Measurements from ENCODE around the gene GJD2. TPM values are rescaled to one million over a fixed set of nuclear protein-coding genes. Genes with fewer than 3 reads are reported as not detected.

The GJD2 gene
- total RNA-seq, 1 donor = not detected

GRCh38 chr15:34716111-34716510, 38.7 kb downstream of the GJD2 start:
- DNase-seq (ENCODE audit: low read depth) = no peak
- no peak for TF ChIP-seq CTCF (IDR thresholded peaks at IDR 0.05; ENCODE audit: insufficient read depth, low read depth, low read length)
- no peak overlapping the region for H3K4me3 ChIP-seq (ENCODE audit: low read depth, low read length)

DNA sequence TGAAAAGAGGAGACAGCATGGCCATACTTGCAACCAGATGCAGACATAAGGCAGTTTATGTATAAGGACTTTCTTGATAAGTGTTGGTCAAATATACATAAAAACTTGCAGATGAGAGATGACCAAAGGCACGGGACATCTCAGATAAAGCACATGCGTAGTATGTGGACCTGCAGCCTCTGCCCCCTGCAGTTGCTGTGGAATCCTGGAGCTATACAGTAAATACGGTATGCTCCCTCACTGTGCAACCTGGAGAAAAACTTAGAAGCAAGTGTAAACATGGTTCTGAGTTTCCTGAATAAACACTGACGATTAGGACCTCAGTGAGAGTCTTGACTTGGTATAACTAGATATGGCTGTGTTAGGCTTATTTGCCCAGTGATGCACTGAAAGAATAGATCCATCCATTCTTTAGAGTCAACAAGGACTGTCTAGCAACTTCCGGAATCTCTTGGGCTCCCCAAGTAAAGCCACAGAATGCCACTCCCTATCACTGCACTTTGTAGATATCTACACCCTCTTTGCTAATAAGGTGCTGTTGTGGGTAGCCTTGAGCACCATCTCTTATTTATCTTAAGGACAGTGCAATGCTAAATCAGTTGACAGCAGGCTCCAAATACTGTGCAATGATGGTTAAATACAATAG, 40.2 kb downstream of the GJD2 start:
- DNase-seq (ENCODE audit: low read depth) = no peak
- TF ChIP-seq CTCF (IDR thresholded peaks at IDR 0.05; ENCODE audit: insufficient read depth, low read depth, low read length) = no peak
- H3K4me3 ChIP-seq (ENCODE audit: low read depth, low read length) = no peak overlapping the region

- H3K4me3 ChIP-seq (ENCODE audit: low read depth, low read length) = no peak overlapping the region
- TF ChIP-seq CTCF (IDR thresholded peaks at IDR 0.05; ENCODE audit: insufficient read depth, low read depth, low read length) = no peak
- DNase-seq (ENCODE audit: low read depth) = no peak
These were observed 41.2 kb downstream of the GJD2 start for GRCh38 chr15:34713635-34714034.

DNA sequence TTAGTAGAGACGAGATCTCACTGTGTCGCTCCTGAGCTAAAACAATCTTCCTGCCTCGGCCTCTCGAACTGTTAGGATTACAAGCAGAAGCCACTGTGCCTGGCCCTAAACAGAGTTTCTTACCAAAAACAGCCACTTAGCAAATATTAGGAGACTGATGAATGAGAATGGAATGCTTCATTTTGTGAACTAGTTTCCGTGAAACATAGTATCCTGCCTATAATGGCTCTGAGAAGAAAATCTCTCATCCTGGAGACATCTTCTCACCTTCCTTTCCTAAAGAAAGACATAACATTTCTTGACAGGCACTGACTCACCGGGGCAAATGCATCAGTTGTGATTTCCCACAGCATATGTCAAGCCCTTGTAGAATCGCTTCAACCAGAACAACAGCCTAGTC, 44.9 kb downstream of the GJD2 start:
- TF ChIP-seq CTCF (IDR thresholded peaks at IDR 0.05; ENCODE audit: insufficient read depth, low read depth, low read length) = no peak
- peak; percentile 23 for DNase-seq (ENCODE audit: low read depth)
- no peak overlapping the region for H3K4me3 ChIP-seq (ENCODE audit: low read depth, low read length)

GRCh38 chr15:34708422-34708821, 46.4 kb downstream of the GJD2 start:
- H3K4me3 ChIP-seq (ENCODE audit: low read depth, low read length) = no peak overlapping the region
- TF ChIP-seq CTCF (IDR thresholded peaks at IDR 0.05; ENCODE audit: insufficient read depth, low read depth, low read length) = peak; percentile 96
- DNase-seq (ENCODE audit: low read depth) = peak; percentile 65

DNA sequence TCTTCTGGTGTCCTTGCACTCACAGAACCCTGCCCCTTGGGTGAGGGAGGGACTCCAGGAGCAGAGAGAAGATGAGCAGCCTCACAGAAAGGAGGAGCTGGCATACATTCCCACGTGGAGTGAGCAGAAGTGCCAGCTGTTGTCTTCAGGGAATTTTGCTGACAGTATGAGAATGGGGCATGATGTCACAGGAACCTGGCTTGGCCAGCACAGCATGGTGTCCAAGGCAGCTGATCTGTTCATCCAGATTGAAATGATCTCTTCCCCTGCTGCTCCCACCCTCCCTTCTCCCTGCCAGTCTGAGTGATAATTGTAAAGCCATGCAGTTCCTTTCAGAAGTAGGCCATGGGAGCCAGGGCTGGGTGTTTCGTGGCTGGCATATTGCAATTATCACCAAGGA, 53.3 kb downstream of the GJD2 start:
- no peak overlapping the region for H3K4me3 ChIP-seq (ENCODE audit: low read depth, low read length)
- TF ChIP-seq CTCF (IDR thresholded peaks at IDR 0.05; ENCODE audit: insufficient read depth, low read depth, low read length) = no peak

More for the DNA sequence above, 53.3 kb downstream of the GJD2 start:
- no peak for DNase-seq (ENCODE audit: low read depth)

Other genes with a start within 250 kb of the GJD2 start
- gene GOLGA8B, start 171.3 kb downstream of the GJD2 start, total RNA-seq = 32.9 and 33.7 TPM in 2 replicates
- under 0.01 and 0.64 TPM in 2 replicates for gene ACTC1, start 40.6 kb upstream of the GJD2 start, total RNA-seq
- 27.1 and 38.4 TPM in 2 replicates for gene AQR, start 214.7 kb upstream of the GJD2 start, total RNA-seq
- 24.5 and 44.0 TPM in 2 replicates for gene ZNF770, start 233.3 kb upstream of the GJD2 start, total RNA-seq

Measured in fibroblast of villous mesenchyme (primary cell).